Astrocyte (in vitro differentiated cells and primary cell): ENCODE results near the gene BTN2A1. TPM values are rescaled to one million over a fixed set of nuclear protein-coding genes. Genes with fewer than 3 reads are reported as not detected.

Experiments used
- DNase-seq: peaks from one replicate; pipeline ENCODE4 v3.0.0-alpha.2; 2010; ENCODE audit warnings: low read depth
- FAIRE-seq: peaks from 2 replicates; lab custom pipeline; 2011; peaks lifted over from hg19 to GRCh38; lab: Jason Lieb, UNC
- H2AFZ ChIP-seq: 2 replicates; pipeline ENCODE4 v1.6.0; 2012; ENCODE audit warnings: low read depth, low read length, inconsistent platforms
- H3K27ac ChIP-seq: 2 replicates; pipeline ENCODE4 v1.5.1; 2011; ENCODE audit warnings: low read depth, low read length, inconsistent platforms
- H3K27me3 ChIP-seq: 2 replicates; pipeline ENCODE4 v1.6.0; 2011; ENCODE audit warnings: low read length, inconsistent platforms; ENCODE audit not compliant: insufficient read depth
- H3K36me3 ChIP-seq: 2 replicates; pipeline ENCODE4 v1.5.1; 2011; ENCODE audit warnings: low read length, inconsistent platforms; ENCODE audit not compliant: insufficient read depth
- H3K4me1 ChIP-seq: 2 replicates; pipeline ENCODE4 v1.5.1; 2011; ENCODE audit warnings: low read length, inconsistent platforms; ENCODE audit not compliant: insufficient read depth
- H3K4me2 ChIP-seq: 2 replicates; pipeline ENCODE4 v1.6.0; 2012; ENCODE audit warnings: low read length, inconsistent platforms
- H3K4me3 ChIP-seq: 2 replicates; pipeline ENCODE4 v1.5.1; 2011; ENCODE audit warnings: low read depth, mild to moderate bottlenecking, low read length, inconsistent platforms; ENCODE audit not compliant: insufficient read depth
- H3K79me2 ChIP-seq: 2 replicates; pipeline ENCODE4 v1.6.0; 2012; ENCODE audit warnings: mild to moderate bottlenecking, low read length, inconsistent platforms; ENCODE audit not compliant: insufficient read depth
- H3K9ac ChIP-seq: 2 replicates; pipeline ENCODE4 v1.6.0; 2012; ENCODE audit warnings: mild to moderate bottlenecking, low read length, inconsistent platforms
- H3K9me3 ChIP-seq: 2 replicates; pipeline ENCODE4 v1.5.1; 2012; ENCODE audit warnings: low read depth, mild to moderate bottlenecking, low read length, inconsistent platforms; ENCODE audit not compliant: insufficient read depth
- H4K20me1 ChIP-seq: 2 replicates; pipeline ENCODE4 v1.6.0; 2012; ENCODE audit warnings: low read length, inconsistent platforms; ENCODE audit not compliant: insufficient read depth
- H3K27ac Mint-ChIP-seq: one replicate; pipeline ENCODE4 v1.8.0; 2021; ENCODE audit warnings: mild to moderate bottlenecking, mixed read lengths; ENCODE audit not compliant: unreplicated experiment
- H3K27me3 Mint-ChIP-seq: one replicate; pipeline ENCODE4 v1.8.0; 2021; ENCODE audit warnings: low read depth, mixed read lengths; ENCODE audit not compliant: unreplicated experiment
- H3K36me3 Mint-ChIP-seq: one replicate; pipeline ENCODE4 v1.8.0; 2021; ENCODE audit warnings: low read depth, mixed read lengths; ENCODE audit not compliant: unreplicated experiment
- H3K4me1 Mint-ChIP-seq: one replicate; pipeline ENCODE4 v1.8.0; 2021; ENCODE audit warnings: low read depth, mixed read lengths; ENCODE audit not compliant: unreplicated experiment
- H3K4me3 Mint-ChIP-seq: one replicate; pipeline ENCODE4 v1.8.0; 2021; ENCODE audit warnings: mild to moderate bottlenecking, moderate library complexity, mixed read lengths; ENCODE audit not compliant: unreplicated experiment
- H3K9me3 Mint-ChIP-seq: one replicate; pipeline ENCODE4 v1.8.0; 2021; ENCODE audit warnings: mild to moderate bottlenecking, mixed read lengths; ENCODE audit not compliant: unreplicated experiment
- CTCF ChIP-seq: IDR thresholded peaks from 2 replicates; pipeline ENCODE4 v1.5.1; 2011; ENCODE audit warnings: low read depth, mild to moderate bottlenecking, inconsistent platforms, low read length, moderate library complexity; ENCODE audit not compliant: insufficient read depth
- EZH2 ChIP-seq: IDR thresholded peaks from 2 replicates; pipeline ENCODE4 v1.6.1; 2012; ENCODE audit warnings: mild to moderate bottlenecking, low read length, inconsistent platforms; ENCODE audit not compliant: insufficient read depth
- total RNA-seq: library from RNA; stranded (reverse); gene quantifications from 2 replicates; pipeline ENCODE4 v1.2.1, GENCODE V29; 2021

BTN2A1 gene
- total RNA-seq, 1 donor from 2014 or later = 50.4 TPM

DNA sequence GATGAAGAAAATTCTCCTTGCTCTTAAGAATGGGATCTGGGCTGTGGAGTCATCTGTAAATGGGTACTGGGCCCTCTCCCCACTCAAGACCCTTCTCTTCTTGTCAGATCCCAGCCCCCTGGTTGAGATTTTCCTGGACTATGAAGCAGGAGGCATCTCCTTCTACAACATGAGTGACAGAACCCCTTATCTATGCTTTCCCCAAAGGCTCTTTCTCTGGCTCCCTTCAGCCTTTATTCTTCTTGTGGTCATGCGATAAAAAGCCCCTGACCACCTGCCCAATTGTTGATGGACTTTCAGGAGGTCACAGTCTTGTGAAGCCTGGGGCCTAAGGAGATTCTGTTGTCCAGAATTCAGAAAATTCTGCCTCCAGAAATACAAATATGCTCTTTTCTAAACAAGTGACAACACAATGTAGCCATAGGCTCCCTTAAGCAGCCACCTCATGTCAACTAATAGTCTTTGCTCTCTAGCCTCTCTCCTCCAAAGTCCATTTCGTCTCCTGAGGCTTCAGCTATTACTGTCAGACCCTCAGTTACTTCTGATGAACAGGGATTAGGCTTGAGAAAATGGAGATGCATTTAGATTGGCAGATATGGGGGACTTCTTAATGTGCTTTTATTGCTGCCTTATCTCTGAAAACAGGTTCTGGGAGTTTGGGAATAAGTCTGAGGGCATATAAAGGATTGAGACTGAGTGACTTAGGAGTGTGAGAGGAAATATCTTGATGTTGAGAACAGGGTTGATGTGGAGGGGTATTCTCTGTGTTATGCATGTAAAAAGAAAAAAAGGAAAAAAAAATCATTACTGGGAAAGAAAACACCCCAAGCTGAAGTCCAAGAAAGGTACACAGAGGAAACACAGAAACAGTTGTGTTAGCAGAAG is 20.6 kb downstream of the BTN2A1 start:
- Histone ChIP-seq H3K4me3 (no peak overlapping the region), H3K9me3 (no peaks in the 10 kb centered on the region), H3K36me3 (no peaks in the 10 kb centered on the region), H3K9ac (no peak overlapping the region), H3K4me2 (no peak overlapping the region), H3K4me1 (peaks cover 12% of the 10 kb centered on the region), H4K20me1 (no peaks in the 10 kb centered on the region), H3K27me3 (no peaks in the 10 kb centered on the region), H3K79me2 (no peaks in the 10 kb centered on the region), H3K27ac (no peak overlapping the region), H2AFZ (no peak overlapping the region)
- no peaks in the 10 kb centered on the region for H3K27me3 Mint-ChIP-seq
- DNase-seq = no peak
- H3K36me3 Mint-ChIP-seq = peaks cover 5% of the 10 kb centered on the region
- no peak for FAIRE-seq
- H3K9me3 Mint-ChIP-seq = no peaks in the 10 kb centered on the region
- no peak overlapping the region for H3K27ac Mint-ChIP-seq
- H3K4me3 Mint-ChIP-seq = no peak overlapping the region
- TF ChIP-seq EZH2 (no peak), CTCF (no peak)
- H3K4me1 Mint-ChIP-seq = peaks cover 19% of the 10 kb centered on the region

GRCh38 chr6:26478985-26479278 is 21.2 kb downstream of the BTN2A1 start:
- Histone ChIP-seq H3K36me3 (no peaks in the 10 kb centered on the region), H3K4me1 (peaks cover 12% of the 10 kb centered on the region), H3K4me3 (no peak overlapping the region), H2AFZ (no peak overlapping the region), H4K20me1 (no peaks in the 10 kb centered on the region), H3K9ac (no peak overlapping the region), H3K27ac (no peak overlapping the region), H3K27me3 (no peaks in the 10 kb centered on the region), H3K4me2 (no peak overlapping the region), H3K9me3 (no peaks in the 10 kb centered on the region), H3K79me2 (no peaks in the 10 kb centered on the region)
- TF ChIP-seq CTCF (no peak), EZH2 (no peak)
- Mint-ChIP-seq H3K36me3 (peaks cover 2% of the 10 kb centered on the region), H3K27ac (no peak overlapping the region), H3K9me3 (no peaks in the 10 kb centered on the region), H3K27me3 (no peaks in the 10 kb centered on the region), H3K4me1 (peaks cover 19% of the 10 kb centered on the region), H3K4me3 (no peak overlapping the region)
- FAIRE-seq (no peak), DNase-seq (no peak)

DNA sequence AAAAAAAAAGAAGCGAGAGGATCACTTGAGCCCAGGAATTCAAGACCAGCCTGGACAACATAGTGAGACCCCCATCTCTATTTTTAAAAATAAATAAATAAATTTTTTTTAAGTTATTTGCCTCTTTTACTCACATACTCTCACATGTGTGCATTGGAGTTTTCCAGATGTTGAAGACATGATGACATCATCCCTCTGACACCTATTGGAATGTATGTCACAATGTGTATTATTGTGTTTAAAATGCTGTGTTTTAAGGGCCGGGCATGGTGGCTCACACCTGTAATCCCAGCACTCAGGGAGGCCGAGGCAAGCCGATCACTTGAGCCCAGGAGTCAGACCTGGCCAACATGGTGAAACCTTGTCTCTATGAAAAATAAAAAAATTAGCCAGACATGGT is 24.6 kb downstream of the BTN2A1 start:
- Histone ChIP-seq H3K27ac (no peak overlapping the region), H3K79me2 (no peaks in the 10 kb centered on the region), H3K4me2 (no peak overlapping the region), H3K4me1 (no peaks in the 10 kb centered on the region), H3K36me3 (no peaks in the 10 kb centered on the region), H3K27me3 (no peaks in the 10 kb centered on the region), H3K9me3 (no peaks in the 10 kb centered on the region), H2AFZ (no peak overlapping the region), H4K20me1 (no peaks in the 10 kb centered on the region), H3K9ac (no peak overlapping the region), H3K4me3 (no peak overlapping the region)
- FAIRE-seq (no peak), DNase-seq (no peak)
- Mint-ChIP-seq H3K27ac (no peak overlapping the region), H3K9me3 (peaks cover 3% of the 10 kb centered on the region), H3K27me3 (no peaks in the 10 kb centered on the region), H3K36me3 (peaks cover 2% of the 10 kb centered on the region), H3K4me1 (peaks cover 9% of the 10 kb centered on the region), H3K4me3 (no peak overlapping the region)
- no peak for TF ChIP-seq EZH2
- TF ChIP-seq CTCF = no peak
